H1 (cell line): ENCODE measurements around the gene PSMA2. TPM values are rescaled to one million over a fixed set of nuclear protein-coding genes. Genes with fewer than 3 reads are reported as not detected.

Experiments
- CTCF ChIA-PET: fragments of 300-600 bp; sonication (Branson Sonifier 250); formaldehyde crosslinking; loops from one replicate; lab custom pipeline; 2021; ENCODE audit not compliant: partially characterized antibody; lab: Charles Lee
- POLR2A ChIA-PET: fragments of 300-600 bp; sonication (Branson Sonifier 250); formaldehyde crosslinking; loops from one replicate; lab custom pipeline; 2021; ENCODE audit warnings: inconsistent platforms; ENCODE audit not compliant: partially characterized antibody; lab: Charles Lee
- DNase-seq, 2 experiments: peaks; one replicate each; pipeline versions ENCODE4 v3.0.0 to v3.0.0-alpha.2; 2010 to 2022; ENCODE audit warnings: low spot score in 2 of 2, low read depth in 1 of 2, mixed read lengths in 1 of 2
- FAIRE-seq: peaks from 2 replicates; lab custom pipeline; 2011; peaks lifted over from hg19 to GRCh38; lab: Jason Lieb, UNC
- H2AFZ ChIP-seq: 2 replicates; pipeline ENCODE4 v1.8.1; 2012; ENCODE audit warnings: low read length, inconsistent platforms
- H2AK5ac ChIP-seq: 2 replicates; pipeline ENCODE4 v1.6.1; 2013; ENCODE audit warnings: low read depth, low read length
- H2BK120ac ChIP-seq: replicated peaks from 2 replicates; pipeline ENCODE3; 2013; ENCODE audit warnings: low read depth, low read length, inconsistent platforms
- H2BK12ac ChIP-seq: 2 replicates; pipeline ENCODE4 v1.6.1; 2013; ENCODE audit warnings: low read depth, low read length
- H2BK15ac ChIP-seq: 2 replicates; pipeline ENCODE4 v1.6.1; 2013; ENCODE audit warnings: low read length
- H2BK20ac ChIP-seq: 2 replicates; pipeline ENCODE4 v1.6.1; 2013; ENCODE audit warnings: low read length
- H2BK5ac ChIP-seq: 2 replicates; pipeline ENCODE4 v1.6.1; 2013; ENCODE audit warnings: low read depth, low read length
- H3K14ac ChIP-seq: 2 replicates; pipeline ENCODE4 v1.6.1; 2013; ENCODE audit warnings: inconsistent platforms; ENCODE audit not compliant: insufficient read length
- H3K18ac ChIP-seq: 2 replicates; pipeline ENCODE4 v1.6.1; 2013; ENCODE audit warnings: low read length; ENCODE audit errors: extremely low read depth
- H3K23ac ChIP-seq: 2 replicates; pipeline ENCODE4 v1.6.1; 2013; ENCODE audit warnings: inconsistent platforms; ENCODE audit not compliant: insufficient read length
- H3K23me2 ChIP-seq: 2 replicates; pipeline ENCODE4 v1.6.1; 2013; ENCODE audit warnings: low read depth, low read length
- H3K27ac ChIP-seq: 2 replicates; pipeline ENCODE4 v1.6.1; 2011; ENCODE audit warnings: low read depth, low read length, inconsistent platforms
- H3K27me3 ChIP-seq, 4 experiments: replicated peaks in 1 of 4; 1 replicate in 1 of 4; 2 replicates in 3 of 4; pipeline versions ENCODE4 v1.6.1 to v1.8.1; 2011 to 2013; ENCODE audit warnings: low read length in 3 of 4, mild to moderate bottlenecking in 3 of 4, inconsistent platforms in 2 of 4, mixed read lengths in 2 of 4, moderate library complexity in 1 of 4; ENCODE audit not compliant: control insufficient read depth in 3 of 4, insufficient read depth in 3 of 4; ENCODE audit errors: extremely low read depth in 1 of 4
- H3K36me3 ChIP-seq, 4 experiments: 2 replicates each; pipeline versions ENCODE4 v1.6.1 to v1.8.1; 2011 to 2013; ENCODE audit warnings: mild to moderate bottlenecking in 4 of 4, low read length in 3 of 4, moderate library complexity in 2 of 4, control low read depth in 1 of 4, inconsistent platforms in 1 of 4; ENCODE audit not compliant: insufficient read depth in 4 of 4, control insufficient read depth in 2 of 4
- H3K4ac ChIP-seq: replicated peaks from 2 replicates; pipeline ENCODE3; 2013; ENCODE audit warnings: low read length, low read depth, mixed read lengths, inconsistent platforms; ENCODE audit not compliant: insufficient read length
- H3K4me1 ChIP-seq, 4 experiments: replicated peaks in 1 of 4; 1 replicate in 1 of 4; 2 replicates in 3 of 4; pipeline versions ENCODE4 v1.6.1 to v1.8.1; 2011 to 2013; ENCODE audit warnings: low read length in 3 of 4, inconsistent platforms in 2 of 4, mixed read lengths in 1 of 4; ENCODE audit not compliant: insufficient read depth in 4 of 4, control insufficient read depth in 3 of 4
- H3K4me2 ChIP-seq, 2 experiments: 2 replicates each; pipeline versions ENCODE4 v1.6.1 to v1.8.1; 2011 to 2013; ENCODE audit warnings: low read depth in 2 of 2, low read length in 2 of 2, control low read depth in 1 of 2, inconsistent platforms in 1 of 2, mild to moderate bottlenecking in 1 of 2; ENCODE audit not compliant: insufficient read depth in 1 of 2
- H3K4me3 ChIP-seq, 4 experiments: fragments of 200-600, 300-600 bp in 1 of 4; sonication (generic), shearing (Covaris generic), sonication (Bioruptor Twin) in 1 of 4; 2 replicates each; pipeline versions ENCODE4 v1.5.1 to v1.8.1; 2011 to 2016; ENCODE audit warnings: low read length in 4 of 4, low read depth in 3 of 4, control low read depth in 2 of 4, inconsistent platforms in 2 of 4, mild to moderate bottlenecking in 2 of 4, mixed read lengths in 1 of 4, moderate library complexity in 1 of 4; ENCODE audit not compliant: insufficient read depth in 2 of 4; ENCODE audit errors: extremely low read depth in 1 of 4
- H3K56ac ChIP-seq: replicated peaks from 2 replicates; pipeline ENCODE3; 2013; ENCODE audit warnings: low read depth, mild to moderate bottlenecking, mixed read lengths, low read length, inconsistent platforms; ENCODE audit not compliant: insufficient read length
- H3K79me1 ChIP-seq: 2 replicates; pipeline ENCODE4 v1.6.1; 2013; ENCODE audit warnings: low read depth, low read length, control low read depth
- H3K79me2 ChIP-seq, 2 experiments: 2 replicates each; pipeline versions ENCODE4 v1.6.1 to v1.8.1; 2012 to 2013; ENCODE audit warnings: low read length in 2 of 2, mild to moderate bottlenecking in 2 of 2, inconsistent platforms in 1 of 2; ENCODE audit not compliant: insufficient read depth in 2 of 2, control insufficient read depth in 1 of 2
- H3K9ac ChIP-seq, 4 experiments: replicated peaks in 1 of 4; 1 replicate in 1 of 4; 2 replicates in 3 of 4; pipeline versions ENCODE4 v1.6.1 to v1.8.1; 2011 to 2013; ENCODE audit warnings: low read depth in 3 of 4, low read length in 3 of 4, control low read depth in 2 of 4, mild to moderate bottlenecking in 2 of 4, moderate library complexity in 2 of 4, inconsistent platforms in 1 of 4; ENCODE audit errors: extremely low read depth in 1 of 4
- H3K9me3 ChIP-seq, 2 experiments: 2 replicates each; pipeline versions ENCODE4 v1.6.1 to v1.8.1; 2012 to 2013; ENCODE audit warnings: mild to moderate bottlenecking in 2 of 2, moderate library complexity in 2 of 2, control low read depth in 1 of 2, inconsistent platforms in 1 of 2, low read depth in 1 of 2, low read length in 1 of 2, mixed read lengths in 1 of 2; ENCODE audit not compliant: insufficient read depth in 2 of 2
- H4K20me1 ChIP-seq, 2 experiments: replicated peaks in 1 of 2; 2 replicates each; pipeline versions ENCODE3 to v1.8.1; 2011 to 2013; ENCODE audit warnings: inconsistent platforms in 2 of 2, low read length in 2 of 2, mild to moderate bottlenecking in 1 of 2; ENCODE audit not compliant: insufficient read depth in 2 of 2, control insufficient read depth in 1 of 2
- H4K5ac ChIP-seq: 2 replicates; pipeline ENCODE4 v1.6.1; 2013; ENCODE audit warnings: low read length, low read depth, mixed read lengths, inconsistent platforms; ENCODE audit not compliant: insufficient read length
- H4K8ac ChIP-seq: 2 replicates; pipeline ENCODE4 v1.8.0; 2013; ENCODE audit warnings: mild to moderate bottlenecking, moderate library complexity, low read length, inconsistent platforms; ENCODE audit not compliant: insufficient read depth; ENCODE audit errors: extremely low read depth
- H4K91ac ChIP-seq: replicated peaks from 2 replicates; pipeline ENCODE3; 2013; ENCODE audit warnings: low read length, mixed read lengths, inconsistent platforms; ENCODE audit not compliant: insufficient read length
- FOSL1 ChIP-seq: IDR thresholded peaks from 2 replicates; pipeline ENCODE4 v1.6.1; 2011; ENCODE audit warnings: mild to moderate bottlenecking, low read depth, low read length, moderate library complexity; ENCODE audit not compliant: insufficient read depth
- TEAD4 ChIP-seq: IDR thresholded peaks from 2 replicates; pipeline ENCODE4 v1.6.1; 2012; ENCODE audit warnings: low read depth, low read length, inconsistent platforms, mixed read lengths
- WGBS, 2 experiments: shearing (Covaris generic) in 1 of 2; methylation state at CpG; one replicate each; pipeline versions ENCODE4 v1.1.6 to v1.1.7; 2013 to 2015; ENCODE audit warnings: low lambda C conversion rate in 2 of 2, mixed read lengths in 2 of 2, inconsistent platforms in 1 of 2, low coverage in 1 of 2, missing lambda C conversion rate in 1 of 2; ENCODE audit not compliant: insufficient replicate concordance in 2 of 2, insufficient coverage in 1 of 2, insufficient read length in 1 of 2; ENCODE audit errors: extremely low coverage in 1 of 2, missing lambda C conversion rate in 1 of 2; 5-methylcytosine and 5-hydroxymethylcytosine counted together
- polyA plus RNA-seq, 7 experiments: library from polyadenylated mRNA; depleted of rRNA in 3 of 7; stranded (reverse) in 5 of 7; unstranded in 2 of 7; fragments of >200 nt in 5 of 7; fragments of 200-250 nt in 2 of 7; gene quantifications; 1 replicate in 5 of 7; 2 replicates in 1 of 7; 4 replicates in 1 of 7; pipeline versions ENCODE4 v1.2.1 to v1.2.3, GENCODE V29; 2011 to 2013; ENCODE audit warnings: missing spikeins in 2 of 7, mixed read lengths in 2 of 7
- total RNA-seq: library from RNA; stranded (reverse); fragmentation: NEBNext Ultra II Directional; extraction: Animal tissue kit (Norgen Biotek cat#: 25700); gene quantifications from 2 replicates; pipeline ENCODE4 v1.2.1, GENCODE V29; 2021
- TF ChIP-seq, protein P1 (sequence below): IDR thresholded peaks from 2 replicates; pipeline ENCODE4 v1.6.1; 2012; ENCODE audit warnings: inconsistent platforms

Gene PSMA2
- total and polyA plus RNA-seq, 2 of the 8 experiments (the other 6 are each of a cell fraction or from before 2014, with no cell fraction given), result 211 to 259 TPM

DNA sequence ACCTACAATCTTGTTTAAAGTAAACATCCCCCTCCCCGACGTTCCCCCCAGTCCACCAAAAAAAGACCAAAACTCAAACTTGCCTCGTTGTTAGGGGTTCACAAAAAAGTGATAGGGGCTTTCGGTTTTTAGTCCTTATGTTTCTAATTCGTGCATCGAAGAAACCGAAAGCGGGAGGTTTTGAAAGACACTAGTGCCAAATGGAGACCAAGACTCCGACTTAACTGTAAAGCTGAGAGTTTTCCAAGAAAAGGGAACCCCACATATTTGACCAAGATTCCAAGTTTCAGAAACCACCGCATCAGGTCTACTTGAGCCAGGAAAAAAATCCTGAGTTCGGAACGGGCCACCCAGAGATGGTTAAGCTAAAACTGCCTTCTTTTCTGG is 534 bp downstream of the PSMA2 start:
- peak overlapping the region; percentile 24 for H2AFZ ChIP-seq
- peak overlapping the region; percentile 90; the same call in 1 of the 2 replicates for H2BK5ac ChIP-seq
- peak overlapping the region; percentile 83 for H3K56ac ChIP-seq
- 0% methylated on average over 11 of the region's 12 CpGs; no CpG with 5 or more reads in 1 of the 2 experiments for WGBS, 2 experiments
- no peak overlapping the region for H3K23ac ChIP-seq
- no peaks in the 10 kb centered on the region for H3K27me3 ChIP-seq
- H2BK20ac ChIP-seq, result no peak overlapping the region
- DNase-seq (no peak), FAIRE-seq (no peak)
- no peak overlapping the region for H2BK120ac ChIP-seq
- H3K36me3 ChIP-seq, result peaks cover 9 to 28% (median 20%) of the 10 kb centered on the region in 4 experiments; a peak in 6 of 8 replicates
- no peaks in the 10 kb centered on the region for H3K79me1 ChIP-seq
- peaks cover 33 to 83% of the 10 kb centered on the region in 2 experiments for H3K79me2 ChIP-seq
- peak overlapping the region; percentile 93 for H4K91ac ChIP-seq
- no peak overlapping the region; the same call in 1 of the 2 replicates for H2BK12ac ChIP-seq
- peak overlapping the region; percentile 95 for H4K5ac ChIP-seq
- H2AK5ac ChIP-seq, result no peak overlapping the region
- peak overlapping the region; percentile 74 to 87 for H3K4me2 ChIP-seq
- H3K4me3 ChIP-seq, result peak overlapping the region; percentile 83 to 98 (median 94)
- no peaks in the 10 kb centered on the region for H3K9me3 ChIP-seq
- no peak overlapping the region for H3K14ac ChIP-seq
- peak overlapping the region; percentile 89; the same call in 1 of the 2 replicates for H3K18ac ChIP-seq
- CTCF ChIA-PET, result interaction anchor here (0.5 to 3.5 kb wide), 7 partner anchors 13 to 988 kb away, joined by 3 to 9 read pairs (median 3); no protein-coding TSS in a partner anchor
- H3K23me2 ChIP-seq, result peaks cover 9% of the 10 kb centered on the region; the same call in 1 of the 2 replicates
- H4K8ac ChIP-seq, result peak overlapping the region; percentile 98; the same call in 1 of the 2 replicates
- TF ChIP-seq, protein P1, sequence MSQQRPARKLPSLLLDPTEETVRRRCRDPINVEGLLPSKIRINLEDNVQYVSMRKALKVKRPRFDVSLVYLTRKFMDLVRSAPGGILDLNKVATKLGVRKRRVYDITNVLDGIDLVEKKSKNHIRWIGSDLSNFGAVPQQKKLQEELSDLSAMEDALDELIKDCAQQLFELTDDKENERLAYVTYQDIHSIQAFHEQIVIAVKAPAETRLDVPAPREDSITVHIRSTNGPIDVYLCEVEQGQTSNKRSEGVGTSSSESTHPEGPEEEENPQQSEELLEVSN, result no peak
- TF ChIP-seq TEAD4 (no peak), FOSL1 (no peak)
- H3K4ac ChIP-seq, result peak overlapping the region; percentile 9
- POLR2A ChIA-PET, result interaction anchor here (0.8 to 13.6 kb wide), 16 partner anchors 8 to 252 kb away, joined by 3 to 112 read pairs (median 6); partner anchors contain the start of gene C7orf25
- H4K20me1 ChIP-seq, result peaks cover 6 to 8% of the 10 kb centered on the region in 2 experiments
- H2BK15ac ChIP-seq, result no peak overlapping the region
- peak overlapping the region; percentile 88 for H3K27ac ChIP-seq
- H3K9ac ChIP-seq, result peak overlapping the region; percentile 93 to 99 (median 95)
- H3K4me1 ChIP-seq, result peaks cover 0 to 4% (median 0%) of the 10 kb centered on the region in 4 experiments; a peak in 2 of 7 replicates
